GM20000 (cell line): ENCODE measurements around the gene LENEP.

ENCODE experiments used
- DNase-seq: peaks from one replicate; pipeline ENCODE4 v3.0.0; 2012; ENCODE audit warnings: low spot score
- CTCF ChIP-seq: IDR thresholded peaks from 2 replicates; pipeline ENCODE4 v1.5.1; 2012; ENCODE audit warnings: mild to moderate bottlenecking, control low read depth; ENCODE audit errors: extremely low read depth, missing control alignments

The LENEP gene

GRCh38 chr1:155016231-155016831, 22.9 kb downstream of the LENEP start:
- no peak for DNase-seq
- no peak for TF ChIP-seq CTCF

DNA sequence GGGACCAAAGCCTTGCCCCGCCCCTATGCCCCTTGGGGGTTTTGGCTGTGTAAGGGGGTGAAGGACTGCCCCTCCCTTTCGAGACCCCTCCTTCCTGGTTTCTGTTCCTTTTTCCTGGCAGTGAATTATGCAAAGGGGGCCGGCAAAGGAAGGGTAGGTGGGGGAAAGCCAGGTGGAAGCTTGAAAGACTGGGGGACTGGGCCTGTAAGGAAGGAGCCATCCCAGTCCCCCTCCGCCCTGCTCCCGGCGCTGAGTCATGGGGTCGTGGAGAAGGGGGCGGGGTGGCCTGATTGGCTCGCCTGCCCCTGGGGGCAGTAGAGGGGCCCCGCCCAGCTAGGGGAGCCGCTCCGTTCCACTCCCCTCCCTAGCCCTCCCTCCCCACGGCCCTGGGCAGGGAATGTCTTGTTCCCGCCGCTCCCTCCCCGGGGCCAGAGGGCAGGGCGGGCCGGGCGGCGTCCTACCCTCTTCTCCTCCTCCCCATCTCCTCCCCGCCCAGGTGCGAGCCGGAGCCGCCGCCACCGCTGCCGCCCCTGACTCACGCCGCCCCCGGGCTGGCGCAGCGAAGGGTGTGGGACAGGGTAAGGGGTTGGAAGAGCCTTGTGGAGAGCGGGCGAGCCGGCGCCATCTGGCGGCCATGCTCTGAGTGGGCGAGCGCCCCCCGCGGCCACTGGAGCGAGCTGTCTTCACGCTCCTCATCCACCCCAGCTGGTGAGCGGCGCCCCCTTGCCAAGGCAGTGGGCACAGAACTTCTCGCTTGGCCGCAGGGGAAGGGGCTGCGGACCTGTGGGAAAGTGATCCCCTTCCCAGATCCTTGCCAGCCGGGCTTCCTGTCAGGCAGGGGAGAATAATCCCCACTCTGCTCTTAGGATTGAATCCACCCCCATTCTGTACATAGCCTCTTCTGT, 23.9 kb downstream of the LENEP start:
- peak; percentile 89 for DNase-seq
- TF ChIP-seq CTCF, result peak; percentile 100

DNA sequence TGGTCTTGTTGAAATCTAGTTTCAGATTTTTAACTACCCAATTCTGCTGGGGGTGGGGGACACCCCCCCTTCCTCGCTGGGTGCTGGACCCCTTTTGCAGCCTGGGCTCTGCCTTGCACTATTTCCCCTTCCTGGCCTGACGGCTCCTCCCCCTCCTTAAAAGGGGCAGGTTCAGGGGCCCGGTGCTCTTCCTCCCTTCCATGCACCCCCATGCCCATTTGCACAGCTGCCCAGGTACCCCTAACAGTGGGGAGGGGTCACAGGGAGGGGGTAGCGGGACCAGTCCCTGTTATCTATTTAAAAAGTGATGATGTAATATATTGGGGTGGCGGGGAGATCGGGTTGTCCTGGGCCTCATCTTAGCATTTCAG, 24.5 kb downstream of the LENEP start:
- peak; percentile 68 for DNase-seq
- TF ChIP-seq CTCF, result no peak

DNA sequence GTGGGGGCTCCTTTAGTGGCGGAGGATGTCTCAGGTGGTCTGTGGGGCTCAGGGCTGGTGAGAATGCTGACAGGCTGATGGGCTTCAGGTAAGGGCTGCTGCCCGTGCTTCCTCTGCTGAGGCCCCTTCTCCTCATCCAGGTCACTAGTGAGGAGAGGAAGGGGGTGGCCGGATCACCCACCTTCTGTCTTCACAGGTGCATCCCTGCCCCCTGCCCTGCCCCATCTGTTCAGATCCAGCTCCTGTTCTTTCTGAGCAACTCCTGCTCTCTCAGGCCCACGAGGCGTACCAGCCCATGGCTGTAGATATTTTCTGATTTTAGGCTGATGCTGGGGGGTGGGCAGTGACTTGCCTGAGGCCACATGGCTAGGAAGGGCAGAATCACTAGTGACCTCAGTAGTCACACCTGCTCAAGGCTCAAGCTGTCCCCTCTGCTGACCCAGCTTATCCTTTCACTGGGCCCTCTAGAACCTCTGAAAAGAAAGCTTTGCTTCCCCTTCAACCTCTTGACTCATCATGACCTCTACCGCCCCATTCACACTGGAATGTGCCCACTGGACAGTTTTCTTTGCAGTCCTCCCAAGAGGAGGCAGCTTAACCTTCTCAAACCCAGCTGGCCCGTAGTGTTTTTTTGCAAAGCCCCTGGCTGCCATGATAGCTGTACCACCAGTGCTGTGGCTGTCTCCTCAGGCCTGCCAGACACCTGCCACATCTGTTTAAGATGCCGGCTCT, 25.4 kb downstream of the LENEP start:
- no peak for DNase-seq
- TF ChIP-seq CTCF, result no peak

DNA sequence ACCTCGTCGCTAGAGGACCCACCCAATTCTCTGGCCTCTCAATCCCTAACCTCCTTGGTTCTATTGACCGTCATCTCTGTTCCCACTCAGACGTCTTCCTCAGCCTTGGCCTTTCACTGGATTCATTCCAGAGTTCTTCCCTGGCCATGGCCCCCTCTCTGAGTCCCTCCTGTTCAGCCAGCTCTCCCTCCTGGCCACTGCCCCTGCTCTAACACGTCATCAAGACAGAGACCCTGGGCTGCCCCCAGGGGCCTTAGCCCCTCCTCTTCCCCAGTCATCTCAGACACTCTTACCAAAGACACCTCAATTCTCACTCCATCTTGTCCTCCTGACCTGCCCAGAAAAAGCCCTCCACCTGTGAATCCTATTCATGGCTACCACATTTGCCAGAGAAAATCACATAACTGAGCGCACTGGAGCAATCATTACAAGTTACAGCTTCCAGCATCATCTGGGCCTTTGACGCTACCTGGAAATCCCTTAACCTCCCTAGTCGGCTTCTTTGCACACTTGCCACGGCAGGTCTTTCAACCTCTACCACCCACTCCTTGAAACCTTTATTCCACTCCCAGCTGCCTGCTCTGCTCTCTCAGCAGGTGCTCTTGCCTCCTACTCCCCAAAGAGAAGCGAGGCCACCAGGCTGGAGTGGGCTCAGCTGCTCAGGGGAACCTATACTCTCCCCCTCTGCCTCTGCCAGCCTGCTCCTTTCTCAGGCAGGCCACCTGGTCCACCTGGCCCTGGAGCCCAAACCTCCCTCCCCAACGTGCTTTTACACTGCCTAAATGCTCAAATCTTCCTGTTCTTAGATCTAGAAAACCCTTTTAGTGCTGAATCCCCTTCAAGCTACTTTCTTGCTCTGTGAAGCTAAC, 26.2 kb downstream of the LENEP start:
- TF ChIP-seq CTCF, result no peak
- DNase-seq, result no peak

GRCh38 chr1:155022136-155022926, 28.9 kb downstream of the LENEP start:
- no peak for DNase-seq
- no peak for TF ChIP-seq CTCF
